Activated CD4-positive, alpha-beta T cell treated with anti-CD3 and anti-CD28 coated beads, Interleukin-2, amount 50 U/mL, for 1 hour (primary cell): ENCODE data around the gene HBA1.
A peak's percentile ranks its signal among the peaks of the same experiment; 100 is the strongest.
"Not testable (repeated sequence)": the region's sequence is repeated elsewhere in the genome, so short reads cannot be mapped to it uniquely, and the experiment has no call there.

Source experiments
- DNase-seq: peaks from one replicate; pipeline ENCODE4 v3.0.0-alpha.2; 2020

Gene HBA1

GRCh38 chr16:176477-177382 is at the start of gene HBA1:
TSS of gene HBA1 (plus strand) at chr16:176680. CDS start at chr16:176717, 37 bp downstream.
- DNase-seq: not testable (repeated sequence)

GRCh38 chr16:129075-129474 is 47.4 kb upstream of the HBA1 start:
- no peak for DNase-seq

- no peak for DNase-seq
These were observed 45.8 kb upstream of the HBA1 start for GRCh38 chr16:130533-131173.

GRCh38 chr16:132120-132519 is 44.4 kb upstream of the HBA1 start:
- DNase-seq: no peak

- no peak for DNase-seq
These were observed 42.8 kb upstream of the HBA1 start for GRCh38 chr16:133716-134115.

- DNase-seq: peak; percentile 22
These were observed 38.4 kb upstream of the HBA1 start for GRCh38 chr16:138049-138417.

GRCh38 chr16:140175-140857 is 36.2 kb upstream of the HBA1 start:
- DNase-seq: no peak

GRCh38 chr16:142405-142967 is 34.0 kb upstream of the HBA1 start:
- DNase-seq: no peak

- no peak for DNase-seq
These were observed 33.4 kb upstream of the HBA1 start for GRCh38 chr16:143047-143446.

- DNase-seq: no peak
These were observed 33.0 kb upstream of the HBA1 start for GRCh38 chr16:143456-143855.

- no peak for DNase-seq
These were observed 31.7 kb upstream of the HBA1 start for GRCh38 chr16:144797-145252.

GRCh38 chr16:146646-147045 is 29.8 kb upstream of the HBA1 start:
- no peak for DNase-seq

GRCh38 chr16:149024-149660 is 27.3 kb upstream of the HBA1 start:
- DNase-seq: no peak

- no peak for DNase-seq
These were observed 24.0 kb upstream of the HBA1 start, which contains the start of gene HBZ for GRCh38 chr16:152141-153128. TSS of gene HBZ (plus strand) at chr16:152644. CDS start at chr16:152910, 266 bp downstream.

GRCh38 chr16:153129-153521 is 23.4 kb upstream of the HBA1 start:
- not testable (repeated sequence) for DNase-seq

- DNase-seq: not testable (repeated sequence)
These were observed 22.8 kb upstream of the HBA1 start for GRCh38 chr16:153550-154216.

- DNase-seq: no peak
These were observed 22.1 kb upstream of the HBA1 start for GRCh38 chr16:154217-155030.

- no peak for DNase-seq
These were observed 21.5 kb upstream of the HBA1 start for GRCh38 chr16:155031-155398.

GRCh38 chr16:159136-159849 is 17.2 kb upstream of the HBA1 start:
- DNase-seq: no peak
